Urinary bladder (tissue), 2 donors: ENCODE data around the gene KIF15. TPM values are rescaled to one million over a fixed set of nuclear protein-coding genes. Genes with fewer than 3 reads are reported as not detected.

Experiments used
- polyA plus RNA-seq: library from polyadenylated mRNA; stranded (reverse); fragments of 200-250 nt; gene quantifications from one replicate; pipeline ENCODE4 v1.2.3, GENCODE V29; 2013
- total RNA-seq: library from RNA; depleted of rRNA; stranded (reverse); fragments of >200 nt; gene quantifications from one replicate; pipeline ENCODE4 v1.2.3, GENCODE V29; 2014
- donor health status: healthy.

Gene KIF15
- total and polyA plus RNA-seq, 2 donors, result 0.53 to 16.1 TPM

Other genes starting within 250 kb of the KIF15 start
- 19.5 TPM for gene ZKSCAN7, start 206.6 kb upstream of the KIF15 start, total RNA-seq
- gene ZKSCAN7, start 206.6 kb upstream of the KIF15 start, polyA plus RNA-seq, result 3.7 TPM
- 12.9 TPM for gene ZNF660, start 176.8 kb upstream of the KIF15 start, total RNA-seq
- 1.9 TPM for gene ZNF660, start 176.8 kb upstream of the KIF15 start, polyA plus RNA-seq
- 37.9 TPM for gene ZNF197, start 136.8 kb upstream of the KIF15 start, total RNA-seq
- 11.4 TPM for gene ZNF197, start 136.8 kb upstream of the KIF15 start, polyA plus RNA-seq
- 17.9 TPM for gene ZNF35, start 113.1 kb upstream of the KIF15 start, total RNA-seq
- gene ZNF35, start 113.1 kb upstream of the KIF15 start, polyA plus RNA-seq, result 5.6 TPM
- 15.0 TPM for gene ZNF502, start 49.1 kb upstream of the KIF15 start, total RNA-seq
- gene ZNF502, start 49.1 kb upstream of the KIF15 start, polyA plus RNA-seq, result 4.7 TPM
- 14.3 TPM for gene ZNF501, start 32.2 kb upstream of the KIF15 start, total RNA-seq
- 4.1 TPM for gene ZNF501, start 32.2 kb upstream of the KIF15 start, polyA plus RNA-seq
- 43.0 TPM for gene KIAA1143, start 175 bp upstream of the KIF15 start, total RNA-seq
- gene KIAA1143, start 175 bp upstream of the KIF15 start, polyA plus RNA-seq, result 21.6 TPM
- 7.9 TPM for gene TMEM42, start 100.1 kb downstream of the KIF15 start, total RNA-seq
- 20.8 TPM for gene TMEM42, start 100.1 kb downstream of the KIF15 start, polyA plus RNA-seq
- not detected for gene TGM4, start 112.8 kb downstream of the KIF15 start, total RNA-seq
- gene TGM4, start 112.8 kb downstream of the KIF15 start, polyA plus RNA-seq, result not detected
- gene ZDHHC3, start 214.4 kb downstream of the KIF15 start, total RNA-seq, result 56.1 TPM
- 44.7 TPM for gene ZDHHC3, start 214.4 kb downstream of the KIF15 start, polyA plus RNA-seq
- 33.4 TPM for gene EXOSC7, start 214.4 kb downstream of the KIF15 start, total RNA-seq
- 32.5 TPM for gene EXOSC7, start 214.4 kb downstream of the KIF15 start, polyA plus RNA-seq